ENCODE results near the gene SLC38A8. TPM values are rescaled to one million over a fixed set of nuclear protein-coding genes. Genes with fewer than 3 reads are reported as not detected.

SLC38A8 gene
- total RNA-seq, 1 experiment from 2014 or later = not detected

DNA sequence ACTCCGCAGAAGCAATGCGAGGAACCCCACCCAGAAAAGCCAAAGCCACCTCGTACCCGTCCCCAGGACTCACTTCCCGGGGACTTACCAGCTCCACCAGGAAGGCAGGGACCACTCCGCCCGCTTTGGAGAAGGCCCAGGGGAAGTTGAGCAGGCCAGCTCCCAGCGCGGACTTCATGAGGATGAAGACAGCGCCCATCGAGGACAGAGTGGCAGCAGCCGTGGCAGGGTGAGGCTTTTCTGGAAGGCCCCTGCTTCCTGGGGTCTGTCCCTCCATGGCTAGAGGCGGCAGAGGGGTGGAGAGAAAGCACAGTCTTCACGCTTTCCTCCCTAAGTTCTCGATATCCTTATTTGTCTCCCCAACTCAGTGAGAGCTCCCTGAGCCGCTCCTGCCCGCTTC lies 714 bp downstream of the SLC38A8 start:
- in situ Hi-C loops (cut with HindIII; ENCODE audit: low pct_unique_long_range_greater_than_20kb, low sequenced_read_pairs) = no loop called here
- no TSS peak for BruUV-seq (replicated peaks)

DNA sequence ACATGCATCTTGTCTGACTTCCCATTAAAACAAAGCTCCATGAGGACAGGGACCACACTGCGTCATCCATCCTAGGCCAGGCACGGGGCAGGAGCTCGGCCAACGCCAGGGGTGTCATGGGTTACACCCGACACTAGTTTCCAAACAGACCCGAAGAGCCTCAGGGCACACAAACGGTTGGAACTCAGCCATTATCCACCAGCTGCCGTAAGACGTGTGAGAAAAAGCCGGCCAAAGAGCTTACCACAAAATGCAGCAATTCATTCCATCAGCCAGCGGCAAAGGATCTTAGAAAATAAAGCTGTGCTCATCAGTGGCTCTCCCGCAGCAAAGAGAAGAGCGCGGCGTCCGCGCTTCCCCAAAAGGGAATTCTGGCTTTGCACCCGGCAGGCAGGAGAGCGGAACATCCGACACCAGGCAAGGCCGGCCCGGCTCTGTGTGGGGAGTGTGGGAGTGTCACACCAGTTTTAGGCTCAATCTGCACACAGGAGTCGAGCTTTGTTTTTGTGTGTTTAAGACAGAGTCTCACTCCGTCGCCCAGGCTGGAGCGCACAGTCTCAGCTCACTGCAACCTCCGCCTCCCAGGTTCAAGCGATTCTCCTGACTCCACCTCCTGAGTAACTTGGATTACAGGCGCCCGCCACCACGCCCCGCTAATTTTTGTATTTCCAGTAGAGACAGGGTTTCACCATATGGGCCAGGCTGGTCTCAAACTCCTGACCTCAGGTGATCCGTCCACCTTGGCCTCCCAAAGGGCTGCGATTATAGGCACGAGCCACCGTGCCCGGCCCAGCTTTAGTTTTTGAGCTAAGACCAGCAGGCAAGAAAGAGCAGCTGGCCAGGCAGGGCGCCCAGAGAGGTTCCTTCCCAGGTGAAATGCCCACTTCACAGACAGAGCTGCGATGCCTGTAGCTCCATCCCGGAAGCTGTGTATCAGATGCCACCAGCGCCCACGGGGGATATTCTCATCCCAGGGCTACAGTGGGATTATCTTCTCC lies 1.5 kb downstream of the SLC38A8 start:
- no peak overlapping the region for H3K4me3 ChIP-seq (ENCODE audit: low read depth in 2 of 2, low read length in 2 of 2)
- no TSS peak for BruUV-seq (replicated peaks)
- ChIA-PET CTCF (interaction anchor here (0.7 kb wide), 1 partner anchor 85 kb away, joined by 3 read pairs; no protein-coding TSS in a partner anchor), POLR2A (no interaction called here)
- no peaks in the 10 kb centered on the region for H3K36me3 ChIP-seq (ENCODE audit: control insufficient read depth, insufficient read depth, low read length)
- intact Hi-C loops (cut with micrococcal nuclease; ENCODE audit: unreplicated experiment) = no loop called here
- DNase-seq (ENCODE audit: low read depth, low spot score) = no peak
- H3K9me3 ChIP-seq (ENCODE audit: control insufficient read depth, insufficient read depth, low read depth, low read length) = no peaks in the 10 kb centered on the region
- H3K27ac ChIP-seq (ENCODE audit: low read length) = no peak overlapping the region
- TF ChIP-seq TCF7L2 (IDR thresholded peaks at IDR 0.05; ENCODE audit: low read depth, low read length) (no peak), POLR2AphosphoS5 (IDR thresholded peaks at IDR 0.05; ENCODE audit: low read depth, low read length) (no peak), SIN3A (IDR thresholded peaks at IDR 0.05; ENCODE audit: borderline replicate concordance, insufficient read depth, low read depth, low read length) (no peak)
- TF ChIP-seq, protein P1, sequence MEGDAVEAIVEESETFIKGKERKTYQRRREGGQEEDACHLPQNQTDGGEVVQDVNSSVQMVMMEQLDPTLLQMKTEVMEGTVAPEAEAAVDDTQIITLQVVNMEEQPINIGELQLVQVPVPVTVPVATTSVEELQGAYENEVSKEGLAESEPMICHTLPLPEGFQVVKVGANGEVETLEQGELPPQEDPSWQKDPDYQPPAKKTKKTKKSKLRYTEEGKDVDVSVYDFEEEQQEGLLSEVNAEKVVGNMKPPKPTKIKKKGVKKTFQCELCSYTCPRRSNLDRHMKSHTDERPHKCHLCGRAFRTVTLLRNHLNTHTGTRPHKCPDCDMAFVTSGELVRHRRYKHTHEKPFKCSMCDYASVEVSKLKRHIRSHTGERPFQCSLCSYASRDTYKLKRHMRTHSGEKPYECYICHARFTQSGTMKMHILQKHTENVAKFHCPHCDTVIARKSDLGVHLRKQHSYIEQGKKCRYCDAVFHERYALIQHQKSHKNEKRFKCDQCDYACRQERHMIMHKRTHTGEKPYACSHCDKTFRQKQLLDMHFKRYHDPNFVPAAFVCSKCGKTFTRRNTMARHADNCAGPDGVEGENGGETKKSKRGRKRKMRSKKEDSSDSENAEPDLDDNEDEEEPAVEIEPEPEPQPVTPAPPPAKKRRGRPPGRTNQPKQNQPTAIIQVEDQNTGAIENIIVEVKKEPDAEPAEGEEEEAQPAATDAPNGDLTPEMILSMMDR (IDR thresholded peaks at IDR 0.05) = no peak
- TF ChIP-seq, protein P2, sequence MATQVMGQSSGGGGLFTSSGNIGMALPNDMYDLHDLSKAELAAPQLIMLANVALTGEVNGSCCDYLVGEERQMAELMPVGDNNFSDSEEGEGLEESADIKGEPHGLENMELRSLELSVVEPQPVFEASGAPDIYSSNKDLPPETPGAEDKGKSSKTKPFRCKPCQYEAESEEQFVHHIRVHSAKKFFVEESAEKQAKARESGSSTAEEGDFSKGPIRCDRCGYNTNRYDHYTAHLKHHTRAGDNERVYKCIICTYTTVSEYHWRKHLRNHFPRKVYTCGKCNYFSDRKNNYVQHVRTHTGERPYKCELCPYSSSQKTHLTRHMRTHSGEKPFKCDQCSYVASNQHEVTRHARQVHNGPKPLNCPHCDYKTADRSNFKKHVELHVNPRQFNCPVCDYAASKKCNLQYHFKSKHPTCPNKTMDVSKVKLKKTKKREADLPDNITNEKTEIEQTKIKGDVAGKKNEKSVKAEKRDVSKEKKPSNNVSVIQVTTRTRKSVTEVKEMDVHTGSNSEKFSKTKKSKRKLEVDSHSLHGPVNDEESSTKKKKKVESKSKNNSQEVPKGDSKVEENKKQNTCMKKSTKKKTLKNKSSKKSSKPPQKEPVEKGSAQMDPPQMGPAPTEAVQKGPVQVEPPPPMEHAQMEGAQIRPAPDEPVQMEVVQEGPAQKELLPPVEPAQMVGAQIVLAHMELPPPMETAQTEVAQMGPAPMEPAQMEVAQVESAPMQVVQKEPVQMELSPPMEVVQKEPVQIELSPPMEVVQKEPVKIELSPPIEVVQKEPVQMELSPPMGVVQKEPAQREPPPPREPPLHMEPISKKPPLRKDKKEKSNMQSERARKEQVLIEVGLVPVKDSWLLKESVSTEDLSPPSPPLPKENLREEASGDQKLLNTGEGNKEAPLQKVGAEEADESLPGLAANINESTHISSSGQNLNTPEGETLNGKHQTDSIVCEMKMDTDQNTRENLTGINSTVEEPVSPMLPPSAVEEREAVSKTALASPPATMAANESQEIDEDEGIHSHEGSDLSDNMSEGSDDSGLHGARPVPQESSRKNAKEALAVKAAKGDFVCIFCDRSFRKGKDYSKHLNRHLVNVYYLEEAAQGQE (IDR thresholded peaks at IDR 0.05; ENCODE audit: insufficient read depth in 1 of 2, low read depth in 2 of 2, low read length in 1 of 2) = no peak
- no peaks in the 10 kb centered on the region for H3K4me1 ChIP-seq (ENCODE audit: control insufficient read depth, insufficient read depth, low read length)
- ATAC-seq = no peak
- no peaks in the 10 kb centered on the region for H3K27me3 ChIP-seq (ENCODE audit: control insufficient read depth, insufficient read depth, low read length)
- in situ Hi-C loops (cut with HindIII; ENCODE audit: low pct_unique_long_range_greater_than_20kb, low sequenced_read_pairs) = no loop called here

More for the DNA sequence above, 714 bp downstream of the SLC38A8 start:
- H3K9me3 ChIP-seq (ENCODE audit: control insufficient read depth, insufficient read depth, low read depth, low read length) = no peaks in the 10 kb centered on the region
- ChIA-PET POLR2A (no interaction called here), CTCF (no interaction called here)
- no peaks in the 10 kb centered on the region for H3K36me3 ChIP-seq (ENCODE audit: control insufficient read depth, insufficient read depth, low read length)
- H3K27ac ChIP-seq (ENCODE audit: low read length) = no peak overlapping the region
- intact Hi-C loops (cut with micrococcal nuclease; ENCODE audit: unreplicated experiment) = no loop called here
- no peak for ATAC-seq
- H3K4me1 ChIP-seq (ENCODE audit: control insufficient read depth, insufficient read depth, low read length) = no peaks in the 10 kb centered on the region
- TF ChIP-seq POLR2AphosphoS5 (IDR thresholded peaks at IDR 0.05; ENCODE audit: low read depth, low read length) (no peak), SIN3A (IDR thresholded peaks at IDR 0.05; ENCODE audit: borderline replicate concordance, insufficient read depth, low read depth, low read length) (no peak), TCF7L2 (IDR thresholded peaks at IDR 0.05; ENCODE audit: low read depth, low read length) (no peak)
- TF ChIP-seq, protein P1 (IDR thresholded peaks at IDR 0.05) = no peak
- TF ChIP-seq, protein P2 (IDR thresholded peaks at IDR 0.05; ENCODE audit: insufficient read depth in 1 of 2, low read depth in 2 of 2, low read length in 1 of 2) = no peak
- H3K27me3 ChIP-seq (ENCODE audit: control insufficient read depth, insufficient read depth, low read length) = no peaks in the 10 kb centered on the region
- H3K4me3 ChIP-seq (ENCODE audit: low read depth in 2 of 2, low read length in 2 of 2) = no peak overlapping the region
- DNase-seq (ENCODE audit: low read depth, low spot score) = no peak

Data from Panc1 (cell line).